ENCODE measurements around the gene TRERF1.

- TF ChIP-seq, protein P1, sequence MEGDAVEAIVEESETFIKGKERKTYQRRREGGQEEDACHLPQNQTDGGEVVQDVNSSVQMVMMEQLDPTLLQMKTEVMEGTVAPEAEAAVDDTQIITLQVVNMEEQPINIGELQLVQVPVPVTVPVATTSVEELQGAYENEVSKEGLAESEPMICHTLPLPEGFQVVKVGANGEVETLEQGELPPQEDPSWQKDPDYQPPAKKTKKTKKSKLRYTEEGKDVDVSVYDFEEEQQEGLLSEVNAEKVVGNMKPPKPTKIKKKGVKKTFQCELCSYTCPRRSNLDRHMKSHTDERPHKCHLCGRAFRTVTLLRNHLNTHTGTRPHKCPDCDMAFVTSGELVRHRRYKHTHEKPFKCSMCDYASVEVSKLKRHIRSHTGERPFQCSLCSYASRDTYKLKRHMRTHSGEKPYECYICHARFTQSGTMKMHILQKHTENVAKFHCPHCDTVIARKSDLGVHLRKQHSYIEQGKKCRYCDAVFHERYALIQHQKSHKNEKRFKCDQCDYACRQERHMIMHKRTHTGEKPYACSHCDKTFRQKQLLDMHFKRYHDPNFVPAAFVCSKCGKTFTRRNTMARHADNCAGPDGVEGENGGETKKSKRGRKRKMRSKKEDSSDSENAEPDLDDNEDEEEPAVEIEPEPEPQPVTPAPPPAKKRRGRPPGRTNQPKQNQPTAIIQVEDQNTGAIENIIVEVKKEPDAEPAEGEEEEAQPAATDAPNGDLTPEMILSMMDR (IDR thresholded peaks at IDR 0.05), result no peak
- no peak for TF ChIP-seq POLR2A (IDR thresholded peaks at IDR 0.05)
These were observed 40.9 kb downstream of the TRERF1 start for GRCh38 chr6:42410861-42411260.
